Measurements from ENCODE around the gene WEE2.

DNA sequence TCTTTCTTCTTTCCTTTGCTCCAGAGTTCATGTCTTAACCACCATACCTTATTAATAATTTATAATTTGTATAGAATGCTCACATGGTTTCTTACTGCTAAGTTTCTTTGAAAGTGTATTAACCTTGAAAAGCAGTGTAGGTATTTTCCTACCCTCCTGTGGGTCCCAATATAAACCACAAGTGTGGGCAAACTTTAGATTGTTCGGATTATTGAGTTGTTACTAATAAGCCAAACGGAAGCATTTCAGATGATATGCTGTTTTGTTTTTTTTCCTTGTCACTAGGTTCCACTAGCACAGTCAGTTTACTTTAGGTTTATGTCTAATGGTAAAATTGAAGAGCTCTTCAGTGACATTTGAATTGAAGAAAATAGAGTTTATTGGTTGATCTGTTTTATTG, 40.2 kb downstream of the WEE2 start:
- TF ChIP-seq, protein P1, sequence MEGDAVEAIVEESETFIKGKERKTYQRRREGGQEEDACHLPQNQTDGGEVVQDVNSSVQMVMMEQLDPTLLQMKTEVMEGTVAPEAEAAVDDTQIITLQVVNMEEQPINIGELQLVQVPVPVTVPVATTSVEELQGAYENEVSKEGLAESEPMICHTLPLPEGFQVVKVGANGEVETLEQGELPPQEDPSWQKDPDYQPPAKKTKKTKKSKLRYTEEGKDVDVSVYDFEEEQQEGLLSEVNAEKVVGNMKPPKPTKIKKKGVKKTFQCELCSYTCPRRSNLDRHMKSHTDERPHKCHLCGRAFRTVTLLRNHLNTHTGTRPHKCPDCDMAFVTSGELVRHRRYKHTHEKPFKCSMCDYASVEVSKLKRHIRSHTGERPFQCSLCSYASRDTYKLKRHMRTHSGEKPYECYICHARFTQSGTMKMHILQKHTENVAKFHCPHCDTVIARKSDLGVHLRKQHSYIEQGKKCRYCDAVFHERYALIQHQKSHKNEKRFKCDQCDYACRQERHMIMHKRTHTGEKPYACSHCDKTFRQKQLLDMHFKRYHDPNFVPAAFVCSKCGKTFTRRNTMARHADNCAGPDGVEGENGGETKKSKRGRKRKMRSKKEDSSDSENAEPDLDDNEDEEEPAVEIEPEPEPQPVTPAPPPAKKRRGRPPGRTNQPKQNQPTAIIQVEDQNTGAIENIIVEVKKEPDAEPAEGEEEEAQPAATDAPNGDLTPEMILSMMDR (IDR thresholded peaks at IDR 0.05), result no peak
- TF ChIP-seq POLR2A (IDR thresholded peaks at IDR 0.05), result no peak

Measured in Peyer's patch (tissue), 4 donors.